ENCODE measurements around the gene AKTIP.

GRCh38 chr16:53453928-53454327 lies 49.1 kb downstream of the AKTIP start:
- no peak for TF ChIP-seq EZH2phosphoT487 (IDR thresholded peaks at IDR 0.05; ENCODE audit: borderline replicate concordance, low read length)
- TF ChIP-seq CTCF (IDR thresholded peaks at IDR 0.05; ENCODE audit: low read depth, low read length, poor library complexity, severe bottlenecking): no peak

All from DOHH2 (cell line).